Spleen (tissue), 11 donors: ENCODE measurements around the gene FUOM. TPM values are rescaled to one million over a fixed set of nuclear protein-coding genes. Genes with fewer than 3 reads are reported as not detected.

Experiments used
- DNase-seq: peaks from one replicate; pipeline ENCODE4 v3.0.0-alpha.2; 2020
- H3K27ac ChIP-seq, 8 donors: fragments of 200-600 bp; sonication (generic) in 7 of 8; 1 replicate in 4 of 8; 2 replicates in 4 of 8; pipeline versions ENCODE4 v1.5.0 to v1.8.0; 2016 to 2021; ENCODE audit warnings: inconsistent platforms in 4 of 8, mild to moderate bottlenecking in 4 of 8, moderate library complexity in 1 of 8
- H3K27me3 ChIP-seq, 7 donors: fragments of 200-600 bp; sonication (generic) in 6 of 7; replicated peaks in 1 of 7; 1 replicate in 4 of 7; 2 replicates in 3 of 7; pipeline versions ENCODE4 v1.5.0 to v1.8.0; 2016 to 2021; ENCODE audit warnings: inconsistent platforms in 3 of 7, mild to moderate bottlenecking in 1 of 7
- H3K36me3 ChIP-seq, 6 donors: fragments of 200-600 bp; sonication (generic) in 5 of 6; 1 replicate in 4 of 6; 2 replicates in 2 of 6; pipeline versions ENCODE4 v1.5.0 to v1.8.0; 2016 to 2021; ENCODE audit warnings: inconsistent platforms in 2 of 6
- H3K4me1 ChIP-seq, 6 donors: fragments of 200-600 bp; sonication (generic) in 5 of 6; 1 replicate in 3 of 6; 2 replicates in 3 of 6; pipeline versions ENCODE4 v1.5.0 to v1.8.0; 2016 to 2021; ENCODE audit warnings: inconsistent platforms in 3 of 6
- H3K4me3 ChIP-seq, 8 donors: fragments of 200-600 bp; sonication (generic) in 7 of 8; 1 replicate in 4 of 8; 2 replicates in 4 of 8; pipeline versions ENCODE4 v1.5.0 to v1.8.0; 2016 to 2021; ENCODE audit warnings: inconsistent platforms in 4 of 8, mild to moderate bottlenecking in 4 of 8, moderate library complexity in 2 of 8
- H3K9me3 ChIP-seq, 8 donors: fragments of 200-600 bp; sonication (generic) in 7 of 8; 1 replicate in 4 of 8; 2 replicates in 4 of 8; pipeline versions ENCODE4 v1.5.0 to v1.8.0; 2016 to 2021; ENCODE audit warnings: inconsistent platforms in 4 of 8
- CTCF ChIP-seq, 11 experiments: fragments of 200-600 bp in 7 of 11; fragments of 450-650 bp in 4 of 11; sonication (generic) in 4 of 11; IDR thresholded peaks in 8 of 11; conservative IDR thresholded peaks in 3 of 11; 1 replicate in 7 of 11; 2 replicates in 4 of 11; pipeline versions ENCODE4 v1.4.0 to v1.8.0; 2016 to 2021; ENCODE audit warnings: antibody characterized with exemption in 11 of 11, inconsistent platforms in 4 of 11, mild to moderate bottlenecking in 1 of 11
- POLR2A ChIP-seq, 3 donors: fragments of 450-650 bp; IDR thresholded peaks; one replicate each; pipeline ENCODE4 v1.5.1; 2017; ENCODE audit warnings: antibody characterized with exemption in 3 of 3, mild to moderate bottlenecking in 1 of 3
- POLR2AphosphoS5 ChIP-seq, 3 donors: sonication (generic); formaldehyde crosslinking; IDR thresholded peaks; one replicate each; pipeline ENCODE4 v1.5.1; 2017; ENCODE audit warnings: antibody characterized with exemption in 3 of 3
- WGBS, 5 donors: extraction: QIAGEN DNeasy Blood & Tissue Kit in 3 of 5; methylation state at CpG; one replicate each; pipeline versions ENCODE4 v1.1.5 to v1.1.7; 2013 to 2018; 5-methylcytosine and 5-hydroxymethylcytosine counted together
- intact Hi-C: fragments of 100-400 bp; cut with DNase I; formaldehyde crosslinking; loops from one replicate; pipeline ENCODE4 v1.15.0; 2023; ENCODE audit warnings: low total_unique reads
- polyA plus RNA-seq, 3 donors: library from polyadenylated mRNA; stranded (reverse); fragments of 200-250 nt; gene quantifications; one replicate each; pipeline ENCODE4 v1.2.1, GENCODE V29; 2013
- total RNA-seq, 7 donors: library from RNA; depleted of rRNA in 3 of 7; stranded (reverse); fragments of >200 nt in 3 of 7; fragmentation: NEBNext Ultra II Directional in 4 of 7; extraction: Animal tissue kit (Norgen Biotek cat#: 25700) in 4 of 7; gene quantifications; one replicate each; pipeline versions ENCODE4 v1.1.0 to v1.2.1, GENCODE V29; 2016 to 2021
- donor health status: healthy with polysubstance abuse.
- donor health status: DM: no; HTN: no; CAD: no; lungs with moderate emphysema.
- donor health status: DM: no; HTN: no; CAD: no.
- donor health status: Bipolar disorder and iron deficiency.
- donor health status: healthy.
- donor health status: DM: no; HTN: no; CAD: no.
- donor health status: DM: yes; HTN: yes; CAD: no.

Gene FUOM
- total and polyA plus RNA-seq, 10 donors = 25.3 to 79.6 (median 34.6) TPM

- peaks cover 0 to 17% (median 0%) of the 10 kb centered on the region in 6 donors for H3K4me1 ChIP-seq
- intact Hi-C loops = no loop called here
- H3K27ac ChIP-seq = no peak overlapping the region
- H3K9me3 ChIP-seq = no peaks in the 10 kb centered on the region
- H3K4me3 ChIP-seq = no peak overlapping the region
- H3K27me3 ChIP-seq = no peaks in the 10 kb centered on the region
- no peak for TF ChIP-seq CTCF (IDR thresholded peaks at IDR 0.05 in 8 of 11, conservative IDR thresholded peaks at IDR 0.05 in 3 of 11)
- no peak for DNase-seq
- peaks cover 0 to 62% (median 50%) of the 10 kb centered on the region in 6 donors for H3K36me3 ChIP-seq
- WGBS, 5 donors = 89 to 97% (median 91%) methylated on average over 13 of the region's 13 CpGs
Observed at GRCh38 chr10:133362846-133363245, 5.0 kb upstream of the FUOM start.

DNA sequence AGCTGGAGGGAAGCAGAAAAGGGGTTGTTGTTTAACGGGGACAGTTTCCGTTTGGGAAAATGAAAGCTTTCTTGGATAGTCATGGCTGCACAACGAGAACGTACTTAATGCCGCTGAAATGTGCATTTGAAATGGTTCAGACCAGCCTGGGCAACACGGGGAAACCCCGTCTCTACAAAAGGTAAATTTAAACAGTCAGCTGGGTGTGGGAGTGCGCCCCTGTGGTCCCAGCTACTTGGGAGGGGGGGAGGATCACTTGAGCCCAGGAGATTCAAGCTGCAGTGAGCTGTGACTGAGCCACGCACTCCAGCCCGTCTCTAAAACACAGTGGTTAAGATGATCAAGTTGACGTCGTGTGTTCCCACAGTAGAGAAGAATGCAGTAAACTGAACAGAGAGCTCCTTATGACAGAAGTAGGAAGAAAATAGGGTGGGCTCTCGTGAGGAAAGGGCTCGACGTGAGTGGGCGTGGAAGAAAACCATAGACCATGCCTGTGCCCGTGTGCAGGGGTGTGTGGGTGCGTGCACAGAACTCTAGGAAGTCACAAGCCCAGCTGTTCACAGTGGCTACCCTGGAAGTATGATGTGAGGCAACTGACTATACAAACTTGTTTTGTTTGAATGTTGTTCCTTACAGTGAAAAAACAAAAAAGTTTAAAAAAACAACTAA, 4.1 kb upstream of the FUOM start:
- peaks cover 0 to 54% (median 47%) of the 10 kb centered on the region in 6 donors for H3K36me3 ChIP-seq
- no peaks in the 10 kb centered on the region for H3K27me3 ChIP-seq
- 60 to 70% (median 67%) methylated on average over 18 of the region's 18 CpGs for WGBS, 5 donors
- no peak for DNase-seq
- H3K4me1 ChIP-seq = peaks cover under 1 to 25% (median 8%) of the 10 kb centered on the region in 6 donors
- peak overlapping the region in 1 of 8 donors; percentile 28 for H3K4me3 ChIP-seq
- H3K27ac ChIP-seq = peak overlapping the region in 5 of 8 donors; percentile 11 to 48 (median 39)
- TF ChIP-seq POLR2AphosphoS5 (IDR thresholded peaks at IDR 0.05) = no peak
- TF ChIP-seq POLR2A (IDR thresholded peaks at IDR 0.05) = no peak
- no peak for TF ChIP-seq CTCF (IDR thresholded peaks at IDR 0.05 in 8 of 11, conservative IDR thresholded peaks at IDR 0.05 in 3 of 11)
- H3K9me3 ChIP-seq = no peaks in the 10 kb centered on the region
- intact Hi-C loops = no loop called here

DNA sequence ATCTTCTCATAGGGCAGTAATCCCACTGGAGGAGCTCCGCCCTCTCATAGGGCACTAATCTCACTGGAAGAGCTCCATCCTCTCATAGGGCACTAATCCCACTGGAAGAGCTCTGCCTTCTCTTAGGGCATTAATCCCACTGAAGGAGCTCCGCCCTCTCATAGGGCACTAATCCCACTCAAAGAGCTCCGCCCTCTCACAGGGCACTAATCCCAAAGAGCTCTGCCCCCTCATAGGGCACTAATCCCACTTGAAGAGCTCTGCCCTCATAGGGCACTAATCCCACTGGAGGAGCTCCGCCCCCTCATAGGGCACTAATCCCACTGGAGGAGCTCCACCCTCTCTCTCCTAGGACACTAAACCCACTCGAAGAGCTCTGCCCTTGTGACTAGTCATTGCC, 3.4 kb upstream of the FUOM start:
- H3K4me1 ChIP-seq = peaks cover 7 to 32% (median 15%) of the 10 kb centered on the region in 6 donors
- peak overlapping the region in 5 of 8 donors; percentile 11 to 48 (median 39) for H3K27ac ChIP-seq
- H3K36me3 ChIP-seq = peaks cover 0 to 47% (median 40%) of the 10 kb centered on the region in 6 donors
- intact Hi-C loops = no loop called here
- no peaks in the 10 kb centered on the region for H3K27me3 ChIP-seq
- WGBS, 5 donors = 91 to 94% (median 93%) methylated on average over 5 of the region's 5 CpGs
- H3K9me3 ChIP-seq = no peaks in the 10 kb centered on the region
- TF ChIP-seq POLR2A (IDR thresholded peaks at IDR 0.05) = no peak
- no peak for TF ChIP-seq POLR2AphosphoS5 (IDR thresholded peaks at IDR 0.05)
- no peak for TF ChIP-seq CTCF (IDR thresholded peaks at IDR 0.05 in 8 of 11, conservative IDR thresholded peaks at IDR 0.05 in 3 of 11)
- no peak for DNase-seq
- peak overlapping the region in 1 of 8 donors; percentile 28 for H3K4me3 ChIP-seq

- H3K27me3 ChIP-seq = no peaks in the 10 kb centered on the region
- H3K4me1 ChIP-seq = peaks cover 8 to 44% (median 20%) of the 10 kb centered on the region in 6 donors
- WGBS, 5 donors = 86 to 91% (median 90%) methylated on average over 16 to 17 of the region's 17 CpGs
- no peak overlapping the region for H3K4me3 ChIP-seq
- no peak for TF ChIP-seq POLR2AphosphoS5 (IDR thresholded peaks at IDR 0.05)
- no peak for DNase-seq
- no peak overlapping the region for H3K27ac ChIP-seq
- H3K9me3 ChIP-seq = no peaks in the 10 kb centered on the region
- intact Hi-C loops = no loop called here
- peaks cover 0 to 47% (median 29%) of the 10 kb centered on the region in 6 donors for H3K36me3 ChIP-seq
Observed at GRCh38 chr10:133359972-133360610, 2.3 kb upstream of the FUOM start.
